NCI-H446 treated with DMSO at 0.1 percent for 48 hours (cell line): ENCODE measurements around the gene LRP8.
"Not testable (repeated sequence)": the region's sequence is repeated elsewhere in the genome, so short reads cannot be mapped to it uniquely, and the experiment has no call there.

ENCODE experiments used
- DNase-seq: peaks from one replicate; lab custom pipeline; 2025; lab: John Stamatoyannopoulos, UW

The LRP8 gene

GRCh38 chr1:53283156-53283555 lies 44.7 kb downstream of the LRP8 start:
- not testable (repeated sequence) for DNase-seq

DNA sequence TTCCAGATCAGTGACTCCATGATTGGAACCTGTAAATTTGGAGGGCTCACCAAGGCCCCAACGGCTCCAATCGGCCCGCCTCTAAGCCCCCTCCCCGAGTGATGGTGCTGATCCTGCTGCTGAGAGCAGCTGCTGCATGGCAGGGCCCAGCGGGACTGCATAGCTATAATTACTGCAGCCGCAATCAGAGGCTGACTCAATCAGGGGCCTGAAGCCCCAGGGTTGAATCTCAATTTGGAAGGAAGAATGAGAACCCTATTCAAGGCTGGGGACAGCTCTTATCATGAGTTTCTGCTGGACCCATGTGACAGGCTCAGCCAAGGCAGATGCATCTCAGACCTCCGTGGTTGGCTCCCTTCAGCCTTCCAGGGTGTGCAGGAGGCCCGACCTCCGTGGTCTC lies 46.7 kb downstream of the LRP8 start:
- no peak for DNase-seq

DNA sequence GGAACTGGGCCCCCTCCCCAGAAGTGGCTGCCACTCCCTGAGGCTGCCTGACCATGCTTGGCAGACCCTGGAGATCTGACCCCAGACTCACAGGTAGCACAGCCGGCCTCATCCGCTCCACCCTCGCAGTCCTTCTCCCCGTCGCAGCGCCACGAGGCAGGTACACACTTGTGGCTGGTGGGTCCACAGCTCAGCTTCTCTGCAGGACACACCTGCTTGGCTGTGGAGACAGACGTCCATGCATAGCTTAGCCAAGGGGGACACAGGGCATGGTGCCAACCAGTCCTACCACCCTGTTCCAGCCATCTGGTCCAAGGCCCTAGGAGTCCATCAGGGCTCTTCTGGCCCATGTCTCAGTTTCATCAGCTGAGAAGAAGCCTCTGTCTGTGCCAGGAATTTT lies 47.4 kb downstream of the LRP8 start:
- peak; percentile 33 for DNase-seq

- DNase-seq = no peak
Observed at GRCh38 chr1:53279296-53280200, 48.3 kb downstream of the LRP8 start.

DNA sequence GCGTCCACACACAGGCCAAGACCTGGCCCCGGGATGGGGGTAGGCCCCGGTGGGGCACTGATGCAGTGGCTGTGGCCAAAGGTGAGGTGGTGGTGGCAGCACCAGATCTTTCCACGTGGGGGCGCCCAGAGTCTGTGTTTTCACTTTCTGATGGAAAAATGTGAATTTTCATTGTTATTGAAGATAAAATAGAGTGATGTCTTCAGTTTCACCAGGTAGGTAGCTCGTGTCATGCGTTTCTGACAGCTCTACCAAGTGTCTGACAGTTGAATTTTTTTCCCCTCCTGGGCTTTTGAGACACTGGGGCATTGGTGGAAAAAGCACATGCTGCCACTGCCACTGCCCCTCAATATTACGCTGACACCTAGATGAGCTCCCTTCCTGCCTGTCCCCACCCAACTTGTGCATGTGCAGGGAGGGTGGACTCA lies 49.6 kb downstream of the LRP8 start:
- DNase-seq = no peak

- no peak for DNase-seq
Observed at GRCh38 chr1:53277326-53277725, 50.5 kb downstream of the LRP8 start.

GRCh38 chr1:53276902-53277281 lies 51.0 kb downstream of the LRP8 start:
- no peak for DNase-seq

GRCh38 chr1:53276153-53276901 lies 51.5 kb downstream of the LRP8 start:
- no peak for DNase-seq

DNA sequence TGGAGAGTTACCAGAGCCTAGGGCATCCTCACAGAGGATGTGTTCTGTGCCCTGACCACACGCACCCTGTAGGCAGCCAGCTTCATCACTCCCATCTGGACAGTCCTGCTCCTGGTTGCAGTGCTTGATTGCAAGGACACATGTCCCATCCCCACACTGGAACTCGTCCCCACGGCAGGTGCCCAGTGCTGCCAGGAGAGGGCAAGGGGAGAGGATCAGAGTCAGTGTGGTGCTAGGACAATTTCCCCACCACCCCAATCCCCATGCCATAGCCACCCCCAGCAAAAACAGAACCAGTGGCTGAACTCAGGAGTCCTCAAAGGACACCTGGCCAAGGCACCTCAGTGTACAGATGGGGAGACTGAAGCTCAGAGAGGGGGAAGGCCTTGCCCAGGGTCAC lies 52.3 kb downstream of the LRP8 start:
- DNase-seq = no peak

DNA sequence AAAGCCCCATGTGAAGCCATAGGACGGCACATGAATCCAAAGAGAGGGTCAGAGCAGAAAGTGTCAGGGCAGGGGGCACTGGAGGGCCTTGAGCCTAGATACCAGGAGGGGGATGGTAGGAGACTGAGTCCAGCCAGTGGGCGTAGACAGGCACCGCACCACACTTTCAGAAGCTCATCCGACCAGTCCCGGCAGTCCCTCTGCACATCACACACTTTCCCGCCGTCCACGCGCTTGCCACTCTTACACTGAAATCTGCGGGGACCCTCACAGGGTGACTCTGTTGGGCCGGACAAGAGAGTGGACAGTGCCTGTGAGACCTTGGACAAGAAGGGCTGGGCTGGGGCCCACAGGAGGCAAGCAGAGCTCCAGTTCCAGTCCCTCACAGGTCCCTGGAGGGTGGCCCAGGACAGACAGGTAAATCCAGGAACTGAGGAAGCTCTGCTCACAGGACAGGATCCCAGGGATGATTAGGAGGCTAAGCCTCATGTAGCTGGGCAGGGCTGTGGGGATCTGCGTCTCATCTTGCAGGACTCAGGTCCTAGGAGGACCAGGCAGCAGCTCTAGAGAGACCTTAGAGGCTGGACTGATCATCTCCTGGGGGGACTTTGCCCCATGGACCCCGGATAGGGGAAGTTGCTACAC lies 53.2 kb downstream of the LRP8 start:
- no peak for DNase-seq

DNA sequence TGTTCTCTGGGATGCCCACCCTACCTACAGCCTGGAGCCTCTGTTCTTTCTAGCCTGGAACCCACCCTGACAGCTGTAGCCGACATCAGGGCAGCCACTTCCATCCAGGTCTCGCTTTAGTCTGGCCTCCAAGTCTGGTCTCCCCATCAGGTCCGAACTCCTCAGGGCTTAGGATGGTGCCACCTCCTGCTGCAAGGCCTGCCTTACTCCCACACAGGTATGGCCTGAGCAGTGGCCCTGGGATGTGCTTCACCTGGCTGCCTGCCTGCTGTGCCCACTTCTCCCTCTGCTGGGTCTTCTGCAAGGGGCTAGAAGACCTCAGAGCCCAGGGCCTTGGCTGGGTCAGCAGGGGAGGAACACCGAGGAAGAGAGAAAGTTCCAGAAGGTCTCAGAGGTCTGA lies 53.8 kb downstream of the LRP8 start:
- no peak for DNase-seq

DNA sequence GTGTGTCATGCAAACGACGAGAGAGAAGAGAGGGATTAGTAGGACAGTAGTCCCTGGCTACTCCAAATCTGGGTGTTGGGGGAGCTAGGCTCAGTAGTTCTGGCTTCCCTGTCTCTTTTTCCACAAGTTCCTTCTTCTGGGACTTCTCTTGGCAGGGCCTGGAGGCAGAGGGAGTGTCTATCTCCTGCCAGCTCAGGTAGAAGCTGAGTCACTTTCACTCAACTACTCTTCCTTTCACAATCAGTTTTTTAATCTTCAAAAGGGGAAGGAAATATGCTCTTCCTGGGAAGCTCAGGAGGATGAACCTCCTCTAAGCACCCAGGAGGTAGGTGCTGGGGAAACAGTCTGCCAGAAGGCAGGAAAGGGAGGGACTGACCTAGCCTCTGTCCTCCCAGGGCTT lies 54.3 kb downstream of the LRP8 start:
- no peak for DNase-seq

DNA sequence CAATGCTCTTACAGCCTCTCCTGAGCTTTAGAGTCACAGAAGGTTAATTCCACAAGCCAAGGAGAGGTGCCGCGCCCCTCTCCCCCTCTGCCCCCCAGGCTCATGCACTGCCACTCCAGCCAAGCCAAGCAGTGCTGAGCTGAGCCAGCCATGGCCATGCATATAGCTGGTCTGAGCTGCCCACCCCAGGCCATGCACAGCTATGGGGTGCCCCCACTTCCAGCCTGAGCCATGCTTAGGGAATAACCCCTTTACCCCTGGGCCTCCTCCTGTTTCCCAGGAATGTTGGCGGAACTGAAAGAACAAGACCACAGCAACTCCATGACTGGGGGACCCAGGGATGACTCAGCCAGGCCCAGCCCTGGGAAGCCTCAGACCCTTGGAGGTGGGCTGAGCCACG lies 55.5 kb downstream of the LRP8 start:
- DNase-seq = no peak

GRCh38 chr1:53271446-53272090 lies 56.3 kb downstream of the LRP8 start:
- no peak for DNase-seq

DNA sequence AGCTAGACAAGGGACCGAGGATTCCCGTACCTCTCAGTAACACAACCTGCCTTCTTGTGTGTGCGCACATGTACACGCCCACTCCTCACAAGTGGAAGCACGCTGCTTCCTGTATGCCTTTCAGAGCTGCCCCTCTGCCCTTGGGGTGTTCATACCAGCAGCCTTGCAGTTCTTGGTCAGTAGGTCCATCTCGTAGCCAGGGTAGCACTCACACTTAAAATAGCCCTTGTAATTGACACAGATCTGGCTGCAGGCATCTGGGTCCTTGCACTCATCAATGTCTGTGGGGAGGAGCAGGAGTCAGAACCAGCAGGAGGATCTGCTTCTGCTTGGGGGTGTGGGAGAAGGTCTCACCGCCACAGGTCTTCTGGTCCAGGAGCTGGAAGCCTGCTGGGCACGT lies 57.0 kb downstream of the LRP8 start:
- no peak for DNase-seq

DNA sequence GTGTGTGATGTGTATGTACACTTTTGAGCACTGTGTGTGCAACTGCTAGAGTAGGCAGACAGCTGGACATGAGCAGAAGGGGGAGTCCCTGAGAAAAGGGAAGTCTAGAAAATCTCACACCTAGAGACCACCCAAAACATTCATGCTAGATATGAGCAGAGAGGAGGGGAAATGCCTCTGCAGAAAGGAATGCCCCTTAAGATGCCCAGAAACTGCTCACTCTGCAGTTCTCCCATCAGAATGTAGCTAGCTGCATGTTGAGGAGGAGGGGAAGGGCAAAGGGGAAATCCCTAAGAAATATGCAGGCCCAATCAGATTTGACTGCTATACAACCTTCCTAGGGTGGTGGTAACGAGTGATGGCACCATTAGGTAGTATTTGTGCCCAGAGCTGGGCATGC lies 57.8 kb downstream of the LRP8 start:
- no peak for DNase-seq

GRCh38 chr1:53267761-53268160 lies 60.1 kb downstream of the LRP8 start:
- DNase-seq = no peak

GRCh38 chr1:53266038-53266437 lies 61.8 kb downstream of the LRP8 start:
- no peak for DNase-seq

GRCh38 chr1:53265581-53265980 lies 62.3 kb downstream of the LRP8 start:
- no peak for DNase-seq

GRCh38 chr1:53264048-53264447 lies 63.8 kb downstream of the LRP8 start:
- no peak for DNase-seq

GRCh38 chr1:53262000-53262399 lies 65.9 kb downstream of the LRP8 start:
- no peak for DNase-seq

GRCh38 chr1:53260631-53261247 lies 67.1 kb downstream of the LRP8 start:
- no peak for DNase-seq
